GM12891 (cell line): ENCODE measurements around the gene MTMR4.

Experiments
- DNase-seq: peaks from one replicate; pipeline ENCODE4 v3.0.0; 2011; ENCODE audit warnings: low spot score; ENCODE audit not compliant: insufficient read length
- FAIRE-seq: peaks from 2 replicates; lab custom pipeline; 2011; peaks lifted over from hg19 to GRCh38; lab: Jason Lieb, UNC
- PAX5 ChIP-seq: IDR thresholded peaks from 2 replicates; pipeline ENCODE4 v1.6.1; 2011; ENCODE audit warnings: low read length, moderate library complexity, mild to moderate bottlenecking; ENCODE audit not compliant: insufficient read depth, severe bottlenecking
- POLR2A ChIP-seq: IDR thresholded peaks from 2 replicates; pipeline ENCODE4 v1.6.1; 2011; ENCODE audit warnings: low read depth, low read length, control low read depth
- POLR2AphosphoS5 ChIP-seq: IDR thresholded peaks from 2 replicates; pipeline ENCODE4 v1.6.1; 2011; ENCODE audit warnings: low read depth, low read length, control low read depth
- POU2F2 ChIP-seq: IDR thresholded peaks from 2 replicates; pipeline ENCODE4 v1.6.1; 2011; ENCODE audit warnings: low read depth, mild to moderate bottlenecking, control low read depth, low read length, moderate library complexity
- SPI1 ChIP-seq: IDR thresholded peaks from 2 replicates; pipeline ENCODE4 v1.6.1; 2011; ENCODE audit warnings: low read depth, low read length, control low read depth
- TAF1 ChIP-seq: IDR thresholded peaks from 2 replicates; pipeline ENCODE4 v1.6.1; 2011; ENCODE audit warnings: low read depth, low read length, control low read depth

The MTMR4 gene

DNA sequence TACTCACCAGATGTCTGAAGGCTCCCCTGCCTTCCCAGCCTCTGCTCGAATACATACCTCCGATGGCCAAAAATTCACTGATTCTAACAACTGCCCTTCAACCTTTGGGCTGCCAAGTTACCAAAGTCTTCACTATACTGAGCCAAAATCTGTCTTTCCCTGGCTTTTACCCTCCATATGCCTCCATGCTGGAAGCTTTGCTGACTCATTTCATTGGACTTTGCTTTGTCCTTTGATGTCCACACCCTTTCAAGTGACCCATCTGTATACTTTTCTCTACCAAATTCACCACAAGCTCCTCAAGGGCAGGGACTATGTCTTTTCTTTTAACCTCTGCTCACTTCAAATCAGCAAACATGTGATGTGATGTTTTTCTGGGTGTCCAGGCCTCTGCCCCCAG is 21.0 kb upstream of the MTMR4 start:
- TF ChIP-seq TAF1 (no peak), POLR2AphosphoS5 (no peak), POU2F2 (no peak), SPI1 (no peak), POLR2A (no peak), PAX5 (no peak)
- DNase-seq (no peak), FAIRE-seq (no peak)

DNA sequence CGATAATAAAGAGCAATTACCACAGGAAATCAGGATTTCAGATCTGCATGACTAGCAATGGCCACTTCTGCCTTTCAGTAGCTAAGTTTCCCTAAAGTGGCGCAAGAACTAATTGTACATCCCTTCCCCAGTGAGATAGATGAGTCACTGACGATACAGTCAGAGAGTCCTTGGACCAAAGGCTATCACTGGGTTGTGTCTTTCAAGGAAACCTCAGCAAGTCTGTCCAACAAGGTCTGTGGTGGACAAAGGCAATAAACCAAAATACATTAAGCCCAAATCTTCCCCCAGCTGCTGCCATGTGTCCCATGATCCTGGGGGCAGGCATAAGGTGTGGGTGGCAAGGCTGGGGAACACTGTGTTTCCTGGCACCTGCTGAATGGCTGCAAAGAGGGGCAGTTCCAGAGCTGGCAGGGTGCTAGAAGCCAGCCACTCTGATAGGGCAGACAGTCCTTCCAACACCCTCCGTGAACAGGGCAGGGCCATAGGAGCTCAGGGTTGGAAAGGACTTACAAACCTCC is 20.5 kb upstream of the MTMR4 start:
- FAIRE-seq (no peak), DNase-seq (no peak)
- TF ChIP-seq TAF1 (no peak), POLR2A (no peak), SPI1 (no peak), PAX5 (no peak), POU2F2 (no peak), POLR2AphosphoS5 (no peak)

DNA sequence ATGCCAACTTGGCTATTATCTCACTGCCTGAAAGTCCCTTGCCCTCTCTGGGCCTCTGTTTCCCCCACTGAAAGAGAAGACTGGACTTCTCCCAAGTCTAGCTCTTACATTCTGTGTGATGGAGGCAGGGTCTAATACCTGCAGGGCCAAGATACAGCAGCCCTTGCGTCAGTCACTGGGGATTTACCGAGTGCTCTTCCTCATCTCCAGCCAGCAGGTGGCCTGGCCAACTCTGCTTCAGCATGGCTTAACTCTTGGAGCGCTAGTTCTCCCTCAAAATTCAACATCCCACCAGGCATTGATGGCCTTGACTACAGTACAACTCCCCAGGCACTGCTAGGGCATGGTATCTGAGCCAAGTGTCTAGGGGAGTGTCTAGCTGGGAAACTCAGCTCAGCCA is 19.9 kb upstream of the MTMR4 start:
- DNase-seq (no peak), FAIRE-seq (no peak)
- TF ChIP-seq POLR2A (no peak), SPI1 (no peak), PAX5 (no peak), POLR2AphosphoS5 (no peak), TAF1 (no peak), POU2F2 (no peak)

DNA sequence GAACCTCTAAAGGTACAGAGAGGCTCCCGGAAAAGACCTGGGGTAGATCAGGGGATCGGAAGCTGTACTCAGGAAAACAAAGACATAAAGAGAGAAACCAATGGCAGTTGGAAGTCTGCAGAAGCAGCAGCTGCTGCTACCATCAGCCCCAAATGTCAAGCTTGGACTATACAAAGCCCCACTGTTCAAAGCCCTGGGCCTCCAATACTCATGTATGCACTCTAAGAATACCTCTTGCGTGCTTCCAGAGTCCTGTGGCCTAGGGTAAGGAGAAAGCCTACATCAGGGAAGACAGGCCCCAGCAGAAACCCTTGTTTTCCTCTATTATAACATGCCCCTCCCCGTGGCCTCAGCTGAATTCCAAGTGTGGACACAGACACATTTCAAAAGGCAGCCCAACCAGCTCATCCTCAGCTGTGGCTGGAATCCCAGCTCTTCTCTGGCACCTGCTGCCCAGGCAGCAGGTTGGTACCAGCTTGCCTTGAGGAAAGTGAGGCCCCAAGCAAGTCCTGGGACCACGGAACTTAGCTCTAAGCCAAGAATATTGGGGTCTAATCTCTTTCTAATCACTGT is 19.3 kb upstream of the MTMR4 start:
- no peak for DNase-seq

DNA sequence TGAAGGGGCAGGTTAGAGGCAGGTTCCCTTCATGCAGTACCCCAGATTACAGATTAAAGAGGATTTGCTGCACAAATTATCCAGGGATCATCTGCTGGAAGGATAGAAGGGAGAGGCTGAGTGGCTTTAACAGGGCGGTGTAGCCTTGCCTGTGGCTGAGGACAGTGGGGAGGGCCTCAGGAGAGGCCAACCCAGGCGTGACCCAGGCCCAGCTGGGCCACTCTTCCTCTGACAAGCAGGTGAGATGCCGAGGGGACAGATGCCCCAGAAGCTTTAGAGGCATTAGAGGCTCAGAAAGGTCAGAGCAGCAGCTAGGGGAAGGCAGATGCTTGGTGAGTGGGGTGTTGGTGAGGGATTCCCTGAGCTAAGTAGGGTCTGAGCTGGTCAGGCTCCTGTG is 18.1 kb upstream of the MTMR4 start:
- FAIRE-seq (peak; percentile 23), DNase-seq (no peak)
- TF ChIP-seq POU2F2 (no peak), TAF1 (no peak), POLR2A (no peak), POLR2AphosphoS5 (no peak), SPI1 (no peak), PAX5 (no peak)

More for the DNA sequence above, 19.3 kb upstream of the MTMR4 start:
- no peak for FAIRE-seq
- no peak for TF ChIP-seq SPI1
- no peak for TF ChIP-seq POLR2A
- no peak for TF ChIP-seq PAX5
- no peak for TF ChIP-seq POU2F2
- TF ChIP-seq TAF1, result no peak
- no peak for TF ChIP-seq POLR2AphosphoS5

DNA sequence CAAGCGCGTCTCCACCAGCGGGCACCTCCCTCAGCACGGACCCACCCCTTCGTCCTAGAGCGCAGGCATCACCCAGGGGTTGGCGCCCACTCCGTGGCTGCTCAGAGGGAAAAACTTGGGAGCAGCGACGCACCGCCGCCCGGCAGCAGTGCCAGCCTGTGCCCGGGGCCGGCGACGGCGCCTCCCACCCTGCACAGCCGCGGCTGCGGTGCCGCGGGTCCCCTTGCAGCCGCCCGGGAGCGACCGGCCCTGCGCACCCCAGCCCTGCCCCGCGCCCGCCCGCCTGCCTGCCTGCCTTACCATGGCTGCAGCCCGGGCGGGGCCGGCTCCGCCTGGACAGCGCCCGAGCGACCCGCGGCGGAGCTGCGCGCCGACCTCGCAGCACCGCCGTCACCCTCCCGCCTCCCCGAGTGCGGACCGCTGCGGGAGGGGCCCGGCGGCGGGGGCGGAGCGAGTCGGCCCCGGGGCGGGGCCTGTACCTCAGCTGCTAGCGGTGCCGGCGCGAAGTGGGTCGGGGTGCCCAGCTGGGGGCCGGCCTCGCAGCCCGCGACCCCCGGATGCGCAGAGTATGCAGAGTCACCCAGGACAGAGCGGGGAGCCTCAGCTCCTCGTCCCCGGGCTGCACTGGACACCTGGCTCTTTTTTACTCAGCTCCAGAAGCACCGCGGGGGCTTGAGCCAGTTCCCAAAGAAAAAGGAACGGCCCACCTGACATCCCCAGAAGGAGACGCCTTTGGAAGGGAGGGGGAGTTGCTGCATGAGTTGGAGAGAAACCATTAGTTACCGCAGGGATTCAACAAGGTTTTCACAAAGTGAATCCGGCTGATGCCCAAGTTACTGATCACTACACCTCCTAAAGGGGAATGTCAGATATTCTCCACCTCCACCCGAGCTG is 17.5 kb upstream of the MTMR4 start:
- peak; percentile 89 for FAIRE-seq
- no peak for TF ChIP-seq PAX5
- DNase-seq, result peak; percentile 79

DNA sequence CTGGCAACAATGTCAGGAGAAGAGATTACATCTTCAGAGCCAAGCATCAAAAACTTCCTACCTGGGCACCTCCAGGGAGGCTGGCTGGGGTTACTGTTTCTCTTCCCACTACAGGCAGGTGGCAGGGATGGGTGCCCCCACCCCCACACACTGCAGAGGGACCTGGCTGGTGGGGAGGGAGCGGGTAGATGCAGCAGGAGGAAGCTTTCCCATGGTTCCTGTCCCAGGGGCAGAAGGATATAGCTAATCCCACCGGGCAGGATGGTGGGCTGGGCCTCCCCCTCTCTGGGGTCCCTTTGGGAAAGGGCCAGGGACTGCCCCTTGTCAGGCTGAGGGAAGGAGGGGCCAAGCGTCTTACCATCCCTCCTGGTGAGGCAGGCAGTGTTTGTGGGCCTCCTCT is 16.7 kb upstream of the MTMR4 start:
- no peak for TF ChIP-seq POU2F2
- DNase-seq (no peak), FAIRE-seq (no peak)

DNA sequence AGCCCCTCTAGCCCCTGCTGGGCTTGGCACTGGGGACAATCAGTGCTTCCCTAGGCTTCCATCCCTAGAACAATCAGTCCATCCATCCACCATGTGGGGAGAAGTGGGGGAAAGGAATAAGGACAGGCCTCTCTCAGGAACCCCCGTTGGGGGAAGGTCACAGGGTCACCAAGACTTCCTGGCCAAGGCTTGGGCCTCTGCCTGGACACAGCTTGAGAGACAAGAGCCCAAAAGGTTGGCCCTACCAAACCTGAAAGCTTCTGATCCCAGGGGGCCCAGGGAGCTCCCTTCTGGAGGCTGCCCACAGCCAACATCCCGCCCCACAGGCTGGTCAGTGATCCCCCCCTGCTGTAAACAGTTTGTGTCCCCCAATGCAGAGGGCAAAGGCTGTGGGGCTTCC is 16.2 kb upstream of the MTMR4 start:
- TF ChIP-seq SPI1 (no peak), POLR2AphosphoS5 (no peak), PAX5 (no peak), POU2F2 (no peak), TAF1 (no peak)
- DNase-seq (no peak), FAIRE-seq (no peak)

DNA sequence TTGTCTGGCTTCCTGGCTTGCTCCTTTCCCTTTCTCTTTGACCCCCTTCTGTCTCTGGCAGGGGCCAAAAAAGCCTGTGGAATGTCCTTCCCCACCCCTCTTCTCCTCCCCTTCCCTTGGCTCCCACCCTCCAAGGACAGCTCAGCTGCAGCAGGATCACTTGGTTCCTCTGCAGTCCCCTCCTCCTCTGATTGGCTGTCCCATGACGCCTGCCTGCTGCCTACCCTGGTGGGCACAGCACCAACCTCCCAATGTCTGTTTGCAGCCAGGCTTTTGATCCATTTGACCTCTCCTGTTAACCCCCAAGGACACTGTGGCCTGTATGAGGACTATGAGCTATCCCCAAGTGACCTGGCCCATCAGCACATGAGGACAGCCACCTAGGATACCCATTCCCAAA is 14.8 kb upstream of the MTMR4 start:
- FAIRE-seq (no peak), DNase-seq (no peak)
- TF ChIP-seq PAX5 (no peak), POU2F2 (no peak), POLR2AphosphoS5 (no peak), SPI1 (no peak)

DNA sequence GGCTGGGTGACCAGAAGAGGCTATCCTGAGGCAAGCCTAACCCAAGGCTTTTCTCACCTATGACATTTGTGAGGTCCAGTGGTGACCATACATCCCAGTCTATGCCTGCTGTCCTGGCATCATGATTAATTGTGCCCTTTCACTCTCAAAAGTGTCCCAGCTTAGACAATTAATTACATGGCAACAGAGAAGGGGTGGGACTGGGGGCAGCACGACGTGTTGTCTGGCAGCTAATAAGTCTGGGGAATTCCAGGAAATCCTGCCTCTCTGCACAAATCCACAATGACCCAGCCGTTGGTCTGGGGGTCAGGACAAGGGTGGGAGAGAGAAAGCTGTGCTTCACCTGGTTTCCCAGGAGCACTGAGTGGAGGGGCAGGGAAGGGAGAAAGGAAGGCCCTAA is 14.0 kb upstream of the MTMR4 start:
- FAIRE-seq, result no peak

More for the DNA sequence above, 14.0 kb upstream of the MTMR4 start:
- TF ChIP-seq PAX5 (no peak), POLR2AphosphoS5 (no peak), POLR2A (no peak)
- DNase-seq, result no peak
